IMR-90 (cell line): Measurements from ENCODE around the gene THSD7B. TPM values are rescaled to one million over a fixed set of nuclear protein-coding genes. Genes with fewer than 3 reads are reported as not detected.

ENCODE experiments used
- ATAC-seq: fragments of 200-7000 bp; cut with Tn5 transposase; 2 replicates; pipeline ENCODE4 v1.9.1; 2020; ENCODE audit warnings: low read depth, mild to moderate bottlenecking, moderate library complexity
- BruUV-seq: library from RNA; stranded (reverse); fragments of 400-500 nt; replicated peaks from 2 replicates; lab custom pipeline; 2021; lab: Mats Ljungman, UMichigan
- CTCF ChIA-PET: fragments of 300-600 bp; formaldehyde crosslinking; extraction: SDS; loops from one replicate; lab custom pipeline; 2021; ENCODE audit warnings: antibody characterized with exemption; lab: Yijun Ruan, JAX
- POLR2A ChIA-PET: fragments of 300-600 bp; sonication (Branson Sonifier 250); formaldehyde crosslinking; loops from one replicate; lab custom pipeline; 2022; ENCODE audit warnings: antibody characterized with exemption; ENCODE audit not compliant: unreplicated experiment; lab: Charles Lee
- DNase-seq: peaks from one replicate; pipeline ENCODE4 v3.0.0; 2013
- H2AFZ ChIP-seq: replicated peaks from 2 replicates; pipeline ENCODE3; 2013; ENCODE audit warnings: low read length, mild to moderate bottlenecking; ENCODE audit not compliant: poor library complexity
- H2AK5ac ChIP-seq: 2 replicates; pipeline ENCODE4 v1.6.1; 2013; ENCODE audit warnings: low read depth, low read length, inconsistent platforms
- H2AK9ac ChIP-seq: replicated peaks from 2 replicates; pipeline ENCODE3; 2013; ENCODE audit warnings: mild to moderate bottlenecking, low read depth, low read length, moderate library complexity; ENCODE audit not compliant: poor library complexity
- H2BK120ac ChIP-seq: 2 replicates; pipeline ENCODE4 v1.6.1; 2013; ENCODE audit warnings: low read depth, low read length, inconsistent platforms
- H2BK15ac ChIP-seq: 3 replicates; pipeline ENCODE4 v1.6.1; 2013; ENCODE audit warnings: low read depth, low read length, inconsistent platforms
- H2BK20ac ChIP-seq: 2 replicates; pipeline ENCODE4 v1.6.1; 2013; ENCODE audit warnings: low read depth, mild to moderate bottlenecking, inconsistent platforms, low read length, moderate library complexity
- H2BK5ac ChIP-seq: 2 replicates; pipeline ENCODE4 v1.6.1; 2013; ENCODE audit warnings: mild to moderate bottlenecking, low read depth, low read length, inconsistent platforms; ENCODE audit not compliant: poor library complexity, severe bottlenecking
- H3K14ac ChIP-seq: replicated peaks from 2 replicates; pipeline ENCODE4 v1.6.1; 2013; ENCODE audit warnings: low read depth, low read length, inconsistent platforms
- H3K18ac ChIP-seq: 2 replicates; pipeline ENCODE4 v1.6.1; 2013; ENCODE audit warnings: low read depth, low read length, control low read depth
- H3K23ac ChIP-seq: 2 replicates; pipeline ENCODE4 v1.6.1; 2013; ENCODE audit warnings: low read depth, low read length, inconsistent platforms
- H3K27ac ChIP-seq: 2 replicates; pipeline ENCODE4 v1.5.1; 2013; ENCODE audit warnings: mild to moderate bottlenecking, control low read depth, low read length; ENCODE audit not compliant: insufficient read depth
- H3K27me3 ChIP-seq: 2 replicates; pipeline ENCODE4 v1.6.1; 2013; ENCODE audit warnings: low read length; ENCODE audit not compliant: control insufficient read depth, insufficient read depth
- H3K36me3 ChIP-seq: 2 replicates; pipeline ENCODE4 v1.6.1; 2013; ENCODE audit warnings: low read length, mixed read lengths; ENCODE audit not compliant: control insufficient read depth, insufficient read depth
- H3K4ac ChIP-seq: 2 replicates; pipeline ENCODE4 v1.6.1; 2013; ENCODE audit warnings: low read depth, low read length, inconsistent platforms
- H3K4me1 ChIP-seq: 2 replicates; pipeline ENCODE4 v1.6.1; 2013; ENCODE audit warnings: low read length, mixed read lengths; ENCODE audit not compliant: control insufficient read depth, insufficient read depth
- H3K4me2 ChIP-seq: 2 replicates; pipeline ENCODE4 v1.6.1; 2013; ENCODE audit warnings: low read depth, mild to moderate bottlenecking, control low read depth, low read length, moderate library complexity
- H3K4me3 ChIP-seq: 2 replicates; pipeline ENCODE4 v1.5.1; 2013; ENCODE audit warnings: low read depth, mild to moderate bottlenecking, control low read depth, low read length, moderate library complexity; ENCODE audit not compliant: insufficient read depth
- H3K56ac ChIP-seq: 2 replicates; pipeline ENCODE4 v1.6.1; 2013; ENCODE audit warnings: low read length, inconsistent platforms; ENCODE audit not compliant: insufficient read depth; ENCODE audit errors: extremely low read depth
- H3K79me1 ChIP-seq, 2 experiments: 2 replicates each; pipeline ENCODE4 v1.6.1; 2013; ENCODE audit warnings: low read length in 2 of 2, inconsistent platforms in 1 of 2, low read depth in 1 of 2
- H3K9ac ChIP-seq: 2 replicates; pipeline ENCODE4 v1.6.1; 2013; ENCODE audit warnings: low read depth, low read length, control low read depth
- H3K9me1 ChIP-seq: 2 replicates; pipeline ENCODE4 v1.6.1; 2013; ENCODE audit warnings: low read length, inconsistent platforms; ENCODE audit not compliant: insufficient read depth
- H3K9me3 ChIP-seq: 2 replicates; pipeline ENCODE4 v1.6.1; 2013; ENCODE audit warnings: low read length; ENCODE audit not compliant: control insufficient read depth, insufficient read depth
- H4K20me1 ChIP-seq: 2 replicates; pipeline ENCODE4 v1.6.1; 2013; ENCODE audit warnings: low read length, inconsistent platforms; ENCODE audit not compliant: insufficient read depth
- H4K5ac ChIP-seq: 2 replicates; pipeline ENCODE4 v1.6.1; 2013; ENCODE audit warnings: mild to moderate bottlenecking, low read depth, low read length, control low read depth
- H4K8ac ChIP-seq, 2 experiments: 2 replicates each; pipeline ENCODE4 v1.6.1; 2013; ENCODE audit warnings: low read depth in 2 of 2, low read length in 2 of 2, control low read depth in 1 of 2, inconsistent platforms in 1 of 2
- H4K91ac ChIP-seq: 2 replicates; pipeline ENCODE4 v1.6.1; 2013; ENCODE audit warnings: low read depth, low read length, inconsistent platforms; ENCODE audit not compliant: insufficient read depth
- ELK1 ChIP-seq: fragments of 150-350 bp; IDR thresholded peaks from 2 replicates; pipeline ENCODE4 v1.6.1; 2016; ENCODE audit warnings: low read depth, mild to moderate bottlenecking, low read length, moderate library complexity, borderline replicate concordance
- FOS ChIP-seq: fragments of 150-350 bp; IDR thresholded peaks from 2 replicates; pipeline ENCODE4 v1.6.1; 2016; ENCODE audit warnings: low read depth, low read length
- MAFK ChIP-seq: IDR thresholded peaks from 2 replicates; pipeline ENCODE4 v1.6.1; 2012; ENCODE audit warnings: low read depth, low read length, improper control_type of control experiment
- RCOR1 ChIP-seq: IDR thresholded peaks from 2 replicates; pipeline ENCODE4 v1.6.1; 2012; ENCODE audit warnings: mild to moderate bottlenecking, low read length, improper control_type of control experiment; ENCODE audit not compliant: insufficient replicate concordance
- RFX5 ChIP-seq: IDR thresholded peaks from 2 replicates; pipeline ENCODE4 v1.8.0; 2012; ENCODE audit warnings: low read depth, mild to moderate bottlenecking, low read length, moderate library complexity
- USF2 ChIP-seq: fragments of 150-350 bp; IDR thresholded peaks from 2 replicates; pipeline ENCODE4 v1.6.1; 2017; ENCODE audit warnings: mild to moderate bottlenecking, antibody characterized with exemption, low read length, low read depth
- WGBS, 2 experiments: methylation state at CpG; one replicate each; pipeline versions ENCODE4 v1.1.5 to v1.1.7; 2013; ENCODE audit warnings: missing lambda C conversion rate in 2 of 2; ENCODE audit not compliant: insufficient read length in 1 of 2; ENCODE audit errors: extremely low coverage in 2 of 2; 5-methylcytosine and 5-hydroxymethylcytosine counted together
- dilution Hi-C: fragments of 300-500 bp; cut with HindIII; formaldehyde crosslinking; loops from one replicate; pipeline ENCODE4 v1.14.3; 2018; ENCODE audit warnings: low sequenced_read_pairs; ENCODE audit not compliant: unreplicated experiment
- in situ Hi-C: fragments of 300-500 bp; cut with MboI; formaldehyde crosslinking; loops from 3 replicates; pipeline ENCODE4 v1.14.3; 2019; ENCODE audit warnings: low sequenced_read_pairs, inconsistent platforms, mixed read lengths
- intact Hi-C: fragments of 100-400 bp; cut with micrococcal nuclease; formaldehyde crosslinking; loops from 2 replicates; pipeline ENCODE4 v1.10.0; 2022
- polyA plus RNA-seq, 3 experiments: library from polyadenylated mRNA; depleted of rRNA; stranded (reverse); fragments of >200 nt; gene quantifications; 2 replicates each; pipeline ENCODE4 v1.2.3, GENCODE V29; 2012; ENCODE audit warnings: low replicate concordance in 1 of 3
- total RNA-seq: library from RNA; depleted of rRNA; stranded (reverse); fragments of >200 nt; gene quantifications from 2 replicates; pipeline ENCODE4 v1.2.3, GENCODE V29; 2012

The THSD7B gene
- total and polyA plus RNA-seq, 2 of the 4 experiments (the other 2 are of a cell fraction): not detected

- in situ Hi-C loops: no loop called here
- Histone ChIP-seq H3K4me1 (no peaks in the 10 kb centered on the region), H4K5ac (no peak overlapping the region), H3K18ac (no peak overlapping the region), H3K4me2 (no peak overlapping the region), H3K56ac (no peak overlapping the region), H3K27me3 (no peaks in the 10 kb centered on the region), H2AK5ac (no peak overlapping the region), H3K4me3 (no peak overlapping the region), H2AFZ (no peak overlapping the region), H3K9me3 (peaks cover 14% of the 10 kb centered on the region), H3K14ac (no peak overlapping the region), H4K8ac (no peak overlapping the region), H2AK9ac (no peak overlapping the region), H4K91ac (no peak overlapping the region), H3K4ac (no peak overlapping the region), H3K79me1 (no peaks in the 10 kb centered on the region), H2BK120ac (no peak overlapping the region), H3K27ac (no peak overlapping the region), H3K9ac (no peak overlapping the region), H3K9me1 (no peaks in the 10 kb centered on the region), H2BK20ac (no peak overlapping the region), H3K23ac (no peak overlapping the region), H2BK5ac (no peak overlapping the region), H2BK15ac (no peak overlapping the region), H3K36me3 (no peaks in the 10 kb centered on the region), H4K20me1 (no peaks in the 10 kb centered on the region)
- TF ChIP-seq FOS (no peak), RFX5 (no peak), ELK1 (no peak), USF2 (no peak), MAFK (no peak), RCOR1 (no peak)
- dilution Hi-C loops: no loop called here
- ChIA-PET CTCF (no interaction called here), POLR2A (no interaction called here)
- intact Hi-C loops: no loop called here
- WGBS, 2 experiments: 0% methylated on average over 1 of the region's 5 CpGs; no CpG with 5 or more reads in 1 of the 2 experiments
- no TSS peak for BruUV-seq
- DNase-seq: no peak
- ATAC-seq: no peak
Measured at GRCh38 chr2:136917411-136917881, 152.1 kb downstream of the THSD7B start.
